ENCODE data around the gene CALML3.

The CALML3 gene

DNA sequence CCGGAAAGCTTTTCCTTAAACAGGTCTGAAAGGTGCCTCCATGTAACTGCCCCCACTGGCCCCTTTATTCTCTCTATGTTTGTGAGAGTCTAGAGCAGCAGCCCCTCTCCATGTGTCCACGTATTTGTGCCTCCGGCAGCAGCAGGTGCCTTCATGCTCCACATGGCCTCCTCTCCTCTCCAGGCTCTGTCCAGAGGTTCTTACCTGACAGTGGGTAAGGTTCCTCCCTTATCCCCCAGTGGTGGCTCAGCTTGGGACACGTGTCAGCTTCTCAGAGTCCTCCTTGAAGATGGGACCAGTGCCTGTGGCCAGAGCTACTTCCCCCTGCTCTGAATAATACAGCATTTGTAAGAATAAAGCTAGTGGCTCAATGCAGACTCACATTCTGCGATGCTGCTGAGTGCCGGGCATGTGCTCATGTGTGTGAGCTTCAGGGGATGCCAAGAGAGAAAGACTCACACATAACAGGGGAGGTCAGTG is 7.9 kb downstream of the CALML3 start:
- TF ChIP-seq, protein P1, sequence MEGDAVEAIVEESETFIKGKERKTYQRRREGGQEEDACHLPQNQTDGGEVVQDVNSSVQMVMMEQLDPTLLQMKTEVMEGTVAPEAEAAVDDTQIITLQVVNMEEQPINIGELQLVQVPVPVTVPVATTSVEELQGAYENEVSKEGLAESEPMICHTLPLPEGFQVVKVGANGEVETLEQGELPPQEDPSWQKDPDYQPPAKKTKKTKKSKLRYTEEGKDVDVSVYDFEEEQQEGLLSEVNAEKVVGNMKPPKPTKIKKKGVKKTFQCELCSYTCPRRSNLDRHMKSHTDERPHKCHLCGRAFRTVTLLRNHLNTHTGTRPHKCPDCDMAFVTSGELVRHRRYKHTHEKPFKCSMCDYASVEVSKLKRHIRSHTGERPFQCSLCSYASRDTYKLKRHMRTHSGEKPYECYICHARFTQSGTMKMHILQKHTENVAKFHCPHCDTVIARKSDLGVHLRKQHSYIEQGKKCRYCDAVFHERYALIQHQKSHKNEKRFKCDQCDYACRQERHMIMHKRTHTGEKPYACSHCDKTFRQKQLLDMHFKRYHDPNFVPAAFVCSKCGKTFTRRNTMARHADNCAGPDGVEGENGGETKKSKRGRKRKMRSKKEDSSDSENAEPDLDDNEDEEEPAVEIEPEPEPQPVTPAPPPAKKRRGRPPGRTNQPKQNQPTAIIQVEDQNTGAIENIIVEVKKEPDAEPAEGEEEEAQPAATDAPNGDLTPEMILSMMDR (IDR thresholded peaks at IDR 0.05; ENCODE audit: low read depth, low read length, missing control alignments): no peak
- H3K4me3 ChIP-seq (ENCODE audit: low read depth, low read length): no peak overlapping the region
- DNase-seq (ENCODE audit: low read depth): no peak

DNA sequence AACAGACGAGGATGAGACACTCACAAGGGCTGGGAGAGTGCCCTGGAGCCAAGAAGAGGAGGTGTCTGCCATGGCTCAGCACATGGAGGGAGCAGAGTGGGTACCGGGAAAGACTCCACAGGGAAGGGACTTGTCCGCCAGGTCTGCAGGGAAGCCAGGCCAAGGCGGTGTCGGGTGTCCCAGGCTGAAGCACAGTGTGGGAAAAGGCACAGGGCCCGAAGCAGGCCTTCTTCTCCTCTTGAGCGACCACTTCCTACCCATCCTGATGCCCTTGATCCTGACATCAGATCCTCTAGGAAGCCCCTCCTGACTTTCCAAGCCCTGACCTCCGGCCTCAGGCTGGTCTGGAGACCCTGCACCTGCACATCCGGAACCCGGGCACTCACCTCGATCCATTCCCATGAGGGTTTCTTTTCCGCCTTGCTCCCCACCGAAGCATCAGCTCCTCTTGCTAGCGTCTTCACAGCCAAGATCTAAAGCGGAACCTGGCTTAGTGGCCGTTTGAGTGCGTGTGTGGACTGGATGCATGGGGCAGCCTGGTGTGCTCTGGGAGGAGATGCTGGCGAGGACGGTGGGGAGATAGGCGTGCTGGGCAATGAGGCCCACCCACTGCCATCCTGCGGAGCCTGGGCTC is 8.5 kb downstream of the CALML3 start:
- no peak for DNase-seq (ENCODE audit: low read depth)
- H3K4me3 ChIP-seq (ENCODE audit: low read depth, low read length): no peak overlapping the region
- TF ChIP-seq, protein P1 (IDR thresholded peaks at IDR 0.05; ENCODE audit: low read depth, low read length, missing control alignments): no peak

DNA sequence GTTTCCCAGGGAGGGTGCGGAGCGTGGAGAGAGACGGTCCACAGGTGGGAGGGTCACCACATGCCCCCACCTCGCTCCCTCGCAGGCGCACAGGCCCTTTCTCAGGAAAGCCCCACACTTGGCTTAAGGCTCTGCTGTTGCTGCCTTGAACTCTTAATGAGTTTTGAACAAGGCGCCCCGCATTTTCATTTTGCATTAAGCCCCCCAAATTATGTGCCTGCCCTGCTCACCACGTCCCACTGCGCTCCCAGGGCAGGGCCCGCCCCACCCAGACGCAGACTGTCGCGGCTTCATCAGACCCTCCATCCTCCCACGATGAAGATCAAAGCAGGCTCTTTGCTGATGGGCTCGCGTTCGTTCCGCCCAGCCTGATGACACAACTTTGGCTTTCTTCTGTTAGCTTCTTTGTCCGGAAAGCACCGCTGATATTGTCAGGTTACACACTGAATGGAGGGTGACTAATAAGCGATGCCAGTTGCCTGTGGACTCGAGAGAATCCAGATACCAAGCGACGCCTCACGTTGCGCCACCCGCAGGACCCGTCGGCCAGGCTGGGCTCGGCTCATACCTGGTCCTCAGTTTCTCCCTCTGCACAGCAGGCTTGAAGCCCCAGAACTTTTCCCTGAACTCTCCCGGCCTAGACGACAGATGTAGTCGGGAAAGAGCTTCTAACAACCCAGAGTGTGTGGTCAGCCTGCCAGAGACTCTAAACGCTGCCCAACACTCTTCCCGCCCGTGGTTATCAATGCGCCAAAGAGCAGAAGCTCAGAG is 9.5 kb downstream of the CALML3 start:
- TF ChIP-seq, protein P1 (IDR thresholded peaks at IDR 0.05; ENCODE audit: low read depth, low read length, missing control alignments): no peak
- no peak for DNase-seq (ENCODE audit: low read depth)
- H3K4me3 ChIP-seq (ENCODE audit: low read depth, low read length): no peak overlapping the region

DNA sequence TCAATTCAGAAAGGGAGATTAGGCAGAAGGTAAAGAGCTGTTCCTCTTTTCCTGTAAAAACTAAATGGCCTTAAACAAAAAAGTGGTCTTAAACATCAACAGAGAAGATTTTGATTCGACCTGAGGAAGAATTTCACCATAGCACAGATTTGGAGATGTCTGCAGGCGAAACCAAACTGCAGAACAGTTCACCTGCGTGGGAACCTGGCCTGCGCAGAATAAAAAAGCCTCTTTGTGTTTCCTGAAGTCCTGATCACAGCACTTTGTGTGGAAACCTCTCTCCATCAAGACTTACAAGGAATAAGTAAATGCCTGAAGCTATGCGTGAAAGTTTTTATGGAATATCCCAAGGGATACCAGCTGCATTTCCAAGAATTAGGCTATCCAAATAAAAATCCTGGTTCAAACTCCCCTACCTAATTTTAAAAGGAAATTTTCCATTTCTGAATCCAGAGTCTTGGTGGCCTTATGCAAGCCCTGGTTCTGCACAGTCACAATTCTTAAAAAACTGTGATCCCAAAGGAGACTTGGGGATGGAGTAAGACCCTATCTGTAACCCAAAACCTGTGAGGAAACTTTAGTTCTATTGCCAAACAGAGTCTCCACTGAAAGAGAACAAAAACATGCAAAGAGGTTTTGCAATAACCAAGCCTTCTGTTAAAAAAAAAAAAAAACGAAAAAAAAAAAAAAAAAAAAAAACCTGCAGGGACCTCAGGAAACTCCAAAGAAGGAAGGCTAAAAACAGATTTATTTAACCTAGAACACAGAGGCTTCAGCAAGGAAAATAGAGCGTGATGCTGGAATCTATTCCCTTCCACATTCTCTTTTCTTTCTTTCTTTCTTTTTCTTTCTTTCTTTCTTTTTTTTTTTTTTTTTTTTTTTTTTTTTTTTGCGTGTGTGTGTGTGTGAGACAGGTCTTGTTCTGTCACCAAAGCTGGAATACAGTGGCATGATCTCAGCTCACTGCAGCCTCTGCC is 10.4 kb downstream of the CALML3 start:
- TF ChIP-seq, protein P1 (IDR thresholded peaks at IDR 0.05; ENCODE audit: low read depth, low read length, missing control alignments): no peak
- DNase-seq (ENCODE audit: low read depth): no peak
- H3K4me3 ChIP-seq (ENCODE audit: low read depth, low read length): no peak overlapping the region

DNA sequence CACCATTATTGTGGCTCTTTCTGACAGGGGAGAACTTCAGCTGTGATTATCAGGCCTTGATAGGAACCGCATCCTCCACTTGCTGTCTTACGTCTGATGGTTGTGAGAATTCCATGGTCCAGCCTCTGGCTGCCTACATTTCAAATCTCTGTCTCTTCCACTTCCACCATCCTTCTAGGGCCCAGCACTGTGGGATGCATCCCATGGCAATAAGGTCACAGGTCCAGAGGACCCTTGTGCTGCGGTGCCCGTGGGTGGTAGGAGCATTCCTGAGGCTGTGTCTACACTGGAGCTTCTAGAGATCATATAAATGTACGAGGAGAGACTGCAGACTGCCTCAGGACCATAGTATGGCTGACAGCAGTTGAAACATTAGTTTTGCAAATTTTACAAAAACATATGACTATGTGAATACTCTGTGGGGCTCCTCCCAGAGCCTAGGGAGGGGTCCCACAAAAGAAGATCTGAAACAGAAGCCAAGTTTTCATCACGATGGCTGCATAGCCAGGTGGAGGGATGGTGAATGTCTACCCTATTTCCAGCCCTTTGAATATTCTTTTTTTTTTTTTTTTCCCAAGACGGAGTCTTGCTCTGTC is 11.8 kb downstream of the CALML3 start:
- H3K4me3 ChIP-seq (ENCODE audit: low read depth, low read length): no peak overlapping the region
- TF ChIP-seq, protein P1 (IDR thresholded peaks at IDR 0.05; ENCODE audit: low read depth, low read length, missing control alignments): no peak
- DNase-seq (ENCODE audit: low read depth): no peak

DNA sequence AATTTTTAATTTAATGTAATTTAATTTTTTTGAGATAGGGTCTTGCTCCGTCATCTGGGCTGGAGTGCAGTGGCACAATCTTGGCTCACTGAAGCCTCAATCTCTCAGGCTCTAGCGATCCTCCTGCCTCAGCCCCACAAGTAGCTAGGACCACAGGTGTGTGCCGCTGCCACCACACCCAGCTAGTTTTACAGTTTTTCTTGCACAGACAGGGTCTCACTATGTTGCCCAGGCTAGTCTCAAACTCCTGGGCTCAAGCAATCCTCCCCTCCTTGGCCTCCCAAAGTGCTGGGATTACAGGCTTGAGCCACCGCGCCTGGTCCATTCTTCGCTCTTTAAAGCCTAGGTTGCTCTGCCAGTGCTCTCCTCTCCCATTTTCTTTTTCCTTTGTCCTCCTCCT is 12.9 kb downstream of the CALML3 start:
- no peak overlapping the region for H3K4me3 ChIP-seq (ENCODE audit: low read depth, low read length)
- TF ChIP-seq, protein P1 (IDR thresholded peaks at IDR 0.05; ENCODE audit: low read depth, low read length, missing control alignments): no peak
- no peak for DNase-seq (ENCODE audit: low read depth)
